Measurements from ENCODE around the gene SP5. TPM values are rescaled to one million over a fixed set of nuclear protein-coding genes. Genes with fewer than 3 reads are reported as not detected.

Gene SP5
- total RNA-seq, 1 experiment from 2014 or later: 1.7 TPM

DNA sequence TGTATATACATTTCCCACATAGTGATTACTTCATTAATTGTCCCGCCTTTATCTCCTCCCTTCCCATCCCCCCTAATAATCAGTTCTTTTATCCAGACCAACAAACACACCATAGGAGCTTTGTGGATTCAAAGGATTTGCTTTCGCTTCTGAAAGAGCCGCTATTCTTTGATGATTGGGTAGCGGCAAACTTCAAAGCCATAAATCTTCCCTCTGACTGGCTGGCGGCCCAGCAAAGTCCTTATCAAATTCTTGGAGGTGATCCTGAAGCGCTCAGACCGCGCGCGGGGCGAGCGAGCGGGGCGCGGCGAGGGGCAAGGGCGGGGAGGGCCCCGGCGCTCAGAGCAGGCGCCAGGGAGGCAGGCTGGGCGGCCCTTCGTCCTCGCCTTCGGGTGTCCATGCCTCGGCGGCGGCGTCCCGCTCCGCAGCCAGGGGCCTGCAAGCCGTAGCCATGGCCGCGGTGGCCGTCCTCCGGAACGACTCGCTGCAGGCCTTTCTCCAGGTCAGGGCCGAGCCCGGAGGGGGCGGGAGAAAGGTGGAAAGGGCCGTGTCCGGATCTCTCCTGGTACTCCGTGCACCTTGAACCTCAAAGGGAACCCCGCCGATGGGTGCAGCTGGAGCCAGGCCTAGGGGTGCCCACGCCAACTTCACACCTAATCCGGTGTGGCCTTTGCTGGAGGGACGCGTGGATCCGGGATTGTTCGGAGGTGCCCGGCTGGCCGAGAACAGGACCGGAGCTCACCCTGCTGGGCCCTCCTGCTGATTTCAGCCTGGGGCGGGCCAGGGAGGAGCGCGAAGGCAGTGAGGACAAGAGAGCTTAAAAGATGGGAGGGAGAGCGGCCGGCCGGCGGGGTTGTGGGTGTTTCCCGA, at the start of gene SP5 (continued):
- TF ChIP-seq ZNF219 (CRISPR knock-in tag; IDR thresholded peaks at IDR 0.05; ENCODE audit: borderline replicate concordance) (0 out of 2 replicates have a peak, but pooled peaks have one; percentile 67), ESRRA (CRISPR knock-in tag; IDR thresholded peaks at IDR 0.05; ENCODE audit: borderline replicate concordance) (0 out of 2 replicates have a peak, but pooled peaks have one; percentile 40), ZNF263 (CRISPR knock-in tag; IDR thresholded peaks at IDR 0.05; ENCODE audit: low read depth) (0 out of 2 replicates have a peak, but pooled peaks have one; percentile 25), GABPB1 (CRISPR knock-in tag; IDR thresholded peaks at IDR 0.05) (peak; percentile 64; the same call in 1 of the 2 replicates), ATF3 (CRISPR knock-in tag; conservative IDR thresholded peaks at IDR 0.05) (no peak), GRHL2 (CRISPR knock-in tag; IDR thresholded peaks at IDR 0.05; ENCODE audit: insufficient replicate concordance, severe bottlenecking) (no peak), CREM (CRISPR knock-in tag; IDR thresholded peaks at IDR 0.05) (peak; percentile 63), HMGA2 (CRISPR knock-in tag; IDR thresholded peaks at IDR 0.05) (no peak), NR3C1 (CRISPR knock-in tag; conservative IDR thresholded peaks at IDR 0.05; ENCODE audit: low read depth) (no peak), E2F5 (CRISPR knock-in tag; IDR thresholded peaks at IDR 0.05) (peak; percentile 85; the same call in 1 of the 2 replicates), CREB1 (CRISPR knock-in tag; IDR thresholded peaks at IDR 0.05) (no peak), KAT7 (CRISPR knock-in tag; IDR thresholded peaks at IDR 0.05; ENCODE audit: borderline replicate concordance) (0 out of 2 replicates have a peak, but pooled peaks have one; percentile 56)
- TF ChIP-seq, protein P1, sequence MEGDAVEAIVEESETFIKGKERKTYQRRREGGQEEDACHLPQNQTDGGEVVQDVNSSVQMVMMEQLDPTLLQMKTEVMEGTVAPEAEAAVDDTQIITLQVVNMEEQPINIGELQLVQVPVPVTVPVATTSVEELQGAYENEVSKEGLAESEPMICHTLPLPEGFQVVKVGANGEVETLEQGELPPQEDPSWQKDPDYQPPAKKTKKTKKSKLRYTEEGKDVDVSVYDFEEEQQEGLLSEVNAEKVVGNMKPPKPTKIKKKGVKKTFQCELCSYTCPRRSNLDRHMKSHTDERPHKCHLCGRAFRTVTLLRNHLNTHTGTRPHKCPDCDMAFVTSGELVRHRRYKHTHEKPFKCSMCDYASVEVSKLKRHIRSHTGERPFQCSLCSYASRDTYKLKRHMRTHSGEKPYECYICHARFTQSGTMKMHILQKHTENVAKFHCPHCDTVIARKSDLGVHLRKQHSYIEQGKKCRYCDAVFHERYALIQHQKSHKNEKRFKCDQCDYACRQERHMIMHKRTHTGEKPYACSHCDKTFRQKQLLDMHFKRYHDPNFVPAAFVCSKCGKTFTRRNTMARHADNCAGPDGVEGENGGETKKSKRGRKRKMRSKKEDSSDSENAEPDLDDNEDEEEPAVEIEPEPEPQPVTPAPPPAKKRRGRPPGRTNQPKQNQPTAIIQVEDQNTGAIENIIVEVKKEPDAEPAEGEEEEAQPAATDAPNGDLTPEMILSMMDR (IDR thresholded peaks at IDR 0.05): no peak
- TF ChIP-seq, protein P2, sequence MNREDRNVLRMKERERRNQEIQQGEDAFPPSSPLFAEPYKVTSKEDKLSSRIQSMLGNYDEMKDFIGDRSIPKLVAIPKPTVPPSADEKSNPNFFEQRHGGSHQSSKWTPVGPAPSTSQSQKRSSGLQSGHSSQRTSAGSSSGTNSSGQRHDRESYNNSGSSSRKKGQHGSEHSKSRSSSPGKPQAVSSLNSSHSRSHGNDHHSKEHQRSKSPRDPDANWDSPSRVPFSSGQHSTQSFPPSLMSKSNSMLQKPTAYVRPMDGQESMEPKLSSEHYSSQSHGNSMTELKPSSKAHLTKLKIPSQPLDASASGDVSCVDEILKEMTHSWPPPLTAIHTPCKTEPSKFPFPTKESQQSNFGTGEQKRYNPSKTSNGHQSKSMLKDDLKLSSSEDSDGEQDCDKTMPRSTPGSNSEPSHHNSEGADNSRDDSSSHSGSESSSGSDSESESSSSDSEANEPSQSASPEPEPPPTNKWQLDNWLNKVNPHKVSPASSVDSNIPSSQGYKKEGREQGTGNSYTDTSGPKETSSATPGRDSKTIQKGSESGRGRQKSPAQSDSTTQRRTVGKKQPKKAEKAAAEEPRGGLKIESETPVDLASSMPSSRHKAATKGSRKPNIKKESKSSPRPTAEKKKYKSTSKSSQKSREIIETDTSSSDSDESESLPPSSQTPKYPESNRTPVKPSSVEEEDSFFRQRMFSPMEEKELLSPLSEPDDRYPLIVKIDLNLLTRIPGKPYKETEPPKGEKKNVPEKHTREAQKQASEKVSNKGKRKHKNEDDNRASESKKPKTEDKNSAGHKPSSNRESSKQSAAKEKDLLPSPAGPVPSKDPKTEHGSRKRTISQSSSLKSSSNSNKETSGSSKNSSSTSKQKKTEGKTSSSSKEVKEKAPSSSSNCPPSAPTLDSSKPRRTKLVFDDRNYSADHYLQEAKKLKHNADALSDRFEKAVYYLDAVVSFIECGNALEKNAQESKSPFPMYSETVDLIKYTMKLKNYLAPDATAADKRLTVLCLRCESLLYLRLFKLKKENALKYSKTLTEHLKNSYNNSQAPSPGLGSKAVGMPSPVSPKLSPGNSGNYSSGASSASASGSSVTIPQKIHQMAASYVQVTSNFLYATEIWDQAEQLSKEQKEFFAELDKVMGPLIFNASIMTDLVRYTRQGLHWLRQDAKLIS (CRISPR knock-in tag; IDR thresholded peaks at IDR 0.05; ENCODE audit: borderline replicate concordance): no peak
- TF ChIP-seq, protein P3, sequence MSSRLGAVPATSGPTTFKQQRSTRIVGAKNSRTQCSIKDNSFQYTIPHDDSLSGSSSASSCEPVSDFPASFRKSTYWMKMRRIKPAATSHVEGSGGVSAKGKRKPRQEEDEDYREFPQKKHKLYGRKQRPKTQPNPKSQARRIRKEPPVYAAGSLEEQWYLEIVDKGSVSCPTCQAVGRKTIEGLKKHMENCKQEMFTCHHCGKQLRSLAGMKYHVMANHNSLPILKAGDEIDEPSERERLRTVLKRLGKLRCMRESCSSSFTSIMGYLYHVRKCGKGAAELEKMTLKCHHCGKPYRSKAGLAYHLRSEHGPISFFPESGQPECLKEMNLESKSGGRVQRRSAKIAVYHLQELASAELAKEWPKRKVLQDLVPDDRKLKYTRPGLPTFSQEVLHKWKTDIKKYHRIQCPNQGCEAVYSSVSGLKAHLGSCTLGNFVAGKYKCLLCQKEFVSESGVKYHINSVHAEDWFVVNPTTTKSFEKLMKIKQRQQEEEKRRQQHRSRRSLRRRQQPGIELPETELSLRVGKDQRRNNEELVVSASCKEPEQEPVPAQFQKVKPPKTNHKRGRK (CRISPR knock-in tag; IDR thresholded peaks at IDR 0.05; ENCODE audit: borderline replicate concordance): no peak
- TF ChIP-seq, protein P4, sequence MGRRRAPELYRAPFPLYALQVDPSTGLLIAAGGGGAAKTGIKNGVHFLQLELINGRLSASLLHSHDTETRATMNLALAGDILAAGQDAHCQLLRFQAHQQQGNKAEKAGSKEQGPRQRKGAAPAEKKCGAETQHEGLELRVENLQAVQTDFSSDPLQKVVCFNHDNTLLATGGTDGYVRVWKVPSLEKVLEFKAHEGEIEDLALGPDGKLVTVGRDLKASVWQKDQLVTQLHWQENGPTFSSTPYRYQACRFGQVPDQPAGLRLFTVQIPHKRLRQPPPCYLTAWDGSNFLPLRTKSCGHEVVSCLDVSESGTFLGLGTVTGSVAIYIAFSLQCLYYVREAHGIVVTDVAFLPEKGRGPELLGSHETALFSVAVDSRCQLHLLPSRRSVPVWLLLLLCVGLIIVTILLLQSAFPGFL (CRISPR knock-in tag; IDR thresholded peaks at IDR 0.05; ENCODE audit: borderline replicate concordance): peak; percentile 80; the same call in 1 of the 2 replicates
- TF ChIP-seq, protein P5, sequence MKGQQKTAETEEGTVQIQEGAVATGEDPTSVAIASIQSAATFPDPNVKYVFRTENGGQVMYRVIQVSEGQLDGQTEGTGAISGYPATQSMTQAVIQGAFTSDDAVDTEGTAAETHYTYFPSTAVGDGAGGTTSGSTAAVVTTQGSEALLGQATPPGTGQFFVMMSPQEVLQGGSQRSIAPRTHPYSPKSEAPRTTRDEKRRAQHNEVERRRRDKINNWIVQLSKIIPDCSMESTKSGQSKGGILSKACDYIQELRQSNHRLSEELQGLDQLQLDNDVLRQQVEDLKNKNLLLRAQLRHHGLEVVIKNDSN (CRISPR knock-in tag; IDR thresholded peaks at IDR 0.05): no peak
- TF ChIP-seq, protein P6, sequence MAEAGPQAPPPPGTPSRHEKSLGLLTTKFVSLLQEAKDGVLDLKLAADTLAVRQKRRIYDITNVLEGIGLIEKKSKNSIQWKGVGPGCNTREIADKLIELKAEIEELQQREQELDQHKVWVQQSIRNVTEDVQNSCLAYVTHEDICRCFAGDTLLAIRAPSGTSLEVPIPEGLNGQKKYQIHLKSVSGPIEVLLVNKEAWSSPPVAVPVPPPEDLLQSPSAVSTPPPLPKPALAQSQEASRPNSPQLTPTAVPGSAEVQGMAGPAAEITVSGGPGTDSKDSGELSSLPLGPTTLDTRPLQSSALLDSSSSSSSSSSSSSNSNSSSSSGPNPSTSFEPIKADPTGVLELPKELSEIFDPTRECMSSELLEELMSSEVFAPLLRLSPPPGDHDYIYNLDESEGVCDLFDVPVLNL (CRISPR knock-in tag; IDR thresholded peaks at IDR 0.05; ENCODE audit: borderline replicate concordance, low read depth): no peak
- TF ChIP-seq, protein P7, sequence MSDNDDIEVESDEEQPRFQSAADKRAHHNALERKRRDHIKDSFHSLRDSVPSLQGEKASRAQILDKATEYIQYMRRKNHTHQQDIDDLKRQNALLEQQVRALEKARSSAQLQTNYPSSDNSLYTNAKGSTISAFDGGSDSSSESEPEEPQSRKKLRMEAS (CRISPR knock-in tag; IDR thresholded peaks at IDR 0.05): peak; percentile 71
- TF ChIP-seq, protein P8, sequence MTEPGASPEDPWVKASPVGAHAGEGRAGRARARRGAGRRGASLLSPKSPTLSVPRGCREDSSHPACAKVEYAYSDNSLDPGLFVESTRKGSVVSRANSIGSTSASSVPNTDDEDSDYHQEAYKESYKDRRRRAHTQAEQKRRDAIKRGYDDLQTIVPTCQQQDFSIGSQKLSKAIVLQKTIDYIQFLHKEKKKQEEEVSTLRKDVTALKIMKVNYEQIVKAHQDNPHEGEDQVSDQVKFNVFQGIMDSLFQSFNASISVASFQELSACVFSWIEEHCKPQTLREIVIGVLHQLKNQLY (CRISPR knock-in tag; IDR thresholded peaks at IDR 0.05): no peak

Data from WTC11 (cell line).